ENCODE measurements around the gene NTN5.
"Not testable (repeated sequence)": the region's sequence is repeated elsewhere in the genome, so short reads cannot be mapped to it uniquely, and the experiment has no call there.

Gene NTN5

DNA sequence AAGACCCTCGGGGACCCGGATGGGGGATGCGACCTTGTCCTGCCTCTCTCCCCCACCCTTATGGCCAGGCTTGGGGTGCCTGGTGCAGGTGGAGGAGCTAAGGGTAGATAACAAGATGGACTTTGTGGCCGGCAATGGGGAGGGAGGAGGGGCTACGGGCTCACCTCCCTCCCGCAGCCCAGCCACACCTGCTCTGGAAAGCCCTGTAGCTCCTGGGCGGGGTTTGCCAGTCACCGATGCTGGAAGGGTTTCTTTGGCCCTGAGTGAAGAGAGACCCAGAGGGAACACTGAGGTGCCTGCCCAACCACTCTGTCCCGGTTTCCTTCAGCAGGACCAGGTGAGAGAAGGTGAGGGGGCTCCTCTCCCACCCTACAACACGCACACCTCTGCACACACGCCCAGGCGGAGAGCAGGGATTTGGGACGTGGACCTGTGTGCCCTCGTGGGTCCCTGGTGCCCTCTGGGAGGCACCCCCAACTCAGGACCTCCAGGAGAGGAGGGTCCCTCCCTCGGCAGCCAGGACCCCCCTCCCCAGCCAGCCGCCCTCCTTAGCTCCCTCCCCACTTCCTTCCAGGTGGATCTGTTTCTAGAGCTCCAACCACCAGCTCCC is 23.0 kb upstream of the NTN5 start, which contains the start of gene FUT2:
Gene FUT2 (plus strand): TSS at position 229 of the 610 bp plus-strand sequence. CDS start 6,986 bp downstream, outside the sequence.
- no peak for DNase-seq

DNA sequence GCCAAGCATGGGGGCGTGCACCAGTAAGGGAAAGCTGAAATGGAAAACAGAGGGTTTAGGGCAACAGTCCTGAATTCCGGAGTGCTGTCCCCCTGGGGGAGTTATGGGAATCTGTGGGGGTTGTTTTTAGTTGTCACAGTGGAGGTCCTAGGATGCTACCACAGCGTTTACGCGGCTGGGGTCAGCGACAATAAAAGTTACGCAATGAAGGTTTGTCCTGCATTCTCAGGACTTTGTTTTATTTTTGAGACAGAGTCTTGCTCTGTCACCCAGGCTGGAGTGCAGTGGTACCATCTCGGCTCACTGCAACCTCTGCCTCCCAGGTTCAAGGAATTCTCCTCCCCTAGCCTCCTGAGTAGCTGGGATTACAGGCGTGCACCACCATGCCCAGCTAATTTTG is 20.8 kb upstream of the NTN5 start:
- DNase-seq: not testable (repeated sequence)

DNA sequence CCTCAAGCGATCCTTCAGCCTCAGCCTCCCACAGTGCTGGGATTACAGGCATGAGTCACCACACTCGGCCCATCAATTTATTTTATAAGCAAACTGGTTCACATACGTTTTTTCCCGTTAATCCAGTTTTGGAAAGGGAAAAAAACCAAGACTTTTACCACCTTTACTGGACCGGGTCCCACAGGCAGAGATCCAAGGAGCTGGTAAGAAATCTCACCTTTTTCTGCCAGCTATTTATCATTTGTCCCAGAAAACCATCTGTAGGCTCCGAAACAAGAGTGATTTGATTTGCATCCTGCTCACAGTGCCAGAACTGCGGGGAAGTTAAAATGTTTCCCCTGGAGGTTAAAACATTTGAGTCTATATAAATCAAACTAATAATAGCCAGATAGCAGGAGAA is 16.6 kb upstream of the NTN5 start:
- DNase-seq: no peak

GRCh38 chr19:48687776-48688175 is 15.0 kb upstream of the NTN5 start:
- DNase-seq: no peak

GRCh38 chr19:48686637-48687036 is 13.8 kb upstream of the NTN5 start:
- not testable (repeated sequence) for DNase-seq

GRCh38 chr19:48686088-48686487 is 13.3 kb upstream of the NTN5 start:
- DNase-seq: no peak

DNA sequence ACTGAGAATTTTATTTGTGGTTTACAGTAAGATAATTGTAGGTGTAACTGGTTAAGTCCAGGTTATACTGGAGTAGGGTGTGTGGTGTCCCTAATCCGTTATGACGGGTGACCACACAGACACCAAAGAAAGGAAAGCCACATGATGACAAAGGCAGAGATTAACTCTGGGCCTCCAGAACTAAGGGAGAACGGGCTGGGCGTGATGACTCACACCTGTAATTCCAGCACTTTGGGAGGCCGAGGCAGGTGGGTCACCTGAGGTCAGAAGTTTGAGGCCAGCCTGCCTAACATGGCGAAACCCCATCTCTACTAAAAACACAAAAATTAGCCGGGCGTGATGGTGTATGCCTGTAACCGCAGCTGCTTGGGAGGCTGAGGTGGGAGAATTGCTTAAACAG is 12.8 kb upstream of the NTN5 start:
- DNase-seq: no peak

DNA sequence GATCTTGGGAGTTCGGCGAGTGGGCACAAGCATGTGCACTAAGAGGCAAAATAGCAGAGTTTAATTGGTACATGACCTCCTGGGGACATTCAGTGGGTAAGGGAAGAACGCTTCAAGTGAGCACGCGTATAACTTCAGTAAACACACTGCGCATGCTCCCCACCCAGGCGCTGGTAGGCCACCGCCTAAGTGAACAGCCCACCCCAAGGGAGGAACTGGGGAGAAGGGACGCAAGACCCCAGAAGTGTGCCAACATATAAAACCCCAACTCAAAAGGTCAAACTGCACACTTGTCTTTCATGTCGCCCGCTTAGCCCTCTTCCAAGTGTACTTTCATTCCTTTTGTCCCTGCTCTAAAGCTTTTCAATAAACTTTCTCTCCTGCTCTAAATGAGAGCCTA is 10.5 kb upstream of the NTN5 start:
- no peak for DNase-seq

DNA sequence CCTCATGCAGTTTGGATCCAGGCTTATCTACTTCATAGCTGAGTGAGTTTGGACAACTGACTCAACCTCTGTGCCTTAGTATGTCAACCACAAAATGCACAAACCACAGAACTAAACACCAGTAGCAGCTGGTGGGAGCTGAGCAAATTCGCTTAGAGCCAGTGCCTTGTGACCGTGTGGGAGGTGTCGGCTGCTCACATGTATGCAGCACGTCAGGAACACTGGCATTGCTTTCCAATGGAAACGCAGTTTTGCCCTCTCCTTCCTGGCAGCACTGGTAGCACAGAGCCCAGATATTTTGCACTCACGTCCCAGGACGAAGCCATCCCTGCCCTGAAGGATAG is 8.3 kb upstream of the NTN5 start:
- no peak for DNase-seq

DNA sequence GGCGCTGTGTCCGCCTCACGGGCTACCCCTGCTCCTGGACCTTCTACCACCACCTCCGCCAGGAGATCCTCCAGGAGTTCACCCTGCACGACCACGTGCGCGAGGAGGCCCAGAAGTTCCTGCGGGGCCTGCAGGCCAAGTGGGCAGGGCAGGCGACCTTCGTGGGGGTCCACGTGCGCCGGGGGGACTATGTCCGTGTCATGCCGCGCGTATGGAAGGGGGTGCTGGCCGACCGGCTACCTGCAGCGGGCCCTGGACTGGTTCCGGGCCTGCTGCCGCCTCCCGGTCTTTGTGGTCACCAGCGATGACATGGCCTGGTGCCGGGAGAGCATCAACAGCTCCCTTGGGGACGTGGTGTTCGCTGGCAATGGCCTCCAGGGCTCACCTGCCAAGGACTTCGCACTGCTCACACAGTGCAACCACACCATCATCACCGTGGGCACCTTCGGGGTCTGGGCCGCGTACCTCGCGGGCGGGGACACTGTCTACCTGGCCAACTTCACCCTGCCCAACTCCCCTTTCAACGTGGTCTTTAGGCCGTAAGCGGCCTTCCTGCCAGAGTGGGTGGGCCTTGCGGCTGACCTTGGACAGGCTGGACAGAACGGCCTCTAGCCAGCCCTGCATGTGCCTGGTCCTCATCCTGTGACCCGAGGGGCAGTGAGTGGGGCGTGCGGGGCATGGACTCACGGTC is 7.8 kb upstream of the NTN5 start:
- DNase-seq: no peak

DNA sequence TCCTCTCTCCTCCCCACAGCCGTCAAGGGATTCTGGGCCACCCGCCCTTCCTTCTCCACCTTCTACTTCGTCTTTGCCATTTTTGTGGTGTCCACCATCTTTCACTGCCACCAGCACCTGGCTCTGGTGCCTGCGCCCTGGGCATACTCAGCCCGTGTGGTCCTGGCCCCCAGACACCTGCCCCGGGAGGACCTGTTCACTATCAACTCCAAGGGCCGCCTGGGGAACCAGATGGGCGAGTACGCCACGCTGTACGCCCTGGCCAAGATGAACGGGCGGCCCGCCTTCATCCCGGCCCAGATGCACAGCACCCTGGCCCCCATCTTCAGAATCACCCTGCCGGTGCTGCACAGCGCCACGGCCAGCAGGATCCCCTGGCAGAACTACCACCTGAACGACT is 7.2 kb upstream of the NTN5 start:
- not testable (repeated sequence) for DNase-seq

GRCh38 chr19:48678201-48678600 is 5.4 kb upstream of the NTN5 start:
- no peak for DNase-seq

DNA sequence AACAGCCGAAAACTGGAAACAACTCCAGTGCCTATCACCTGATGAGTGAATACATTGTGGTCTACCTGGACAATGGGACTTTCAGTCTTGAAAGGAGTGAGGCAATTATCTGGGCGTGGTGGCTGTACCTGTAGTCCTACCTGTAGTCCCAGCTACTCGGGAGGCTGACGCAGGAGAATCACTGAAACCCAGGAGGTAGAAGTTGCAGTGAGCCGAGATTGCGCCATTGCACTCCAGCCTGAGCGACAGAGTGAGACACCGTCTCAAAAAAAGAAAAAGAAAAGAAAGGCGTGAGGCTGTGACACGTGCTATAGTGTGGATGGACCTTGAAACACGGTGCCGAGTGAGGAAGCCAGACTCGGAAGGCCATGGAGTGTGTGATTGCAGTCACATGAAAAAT is 4.1 kb upstream of the NTN5 start:
- DNase-seq: no peak

DNA sequence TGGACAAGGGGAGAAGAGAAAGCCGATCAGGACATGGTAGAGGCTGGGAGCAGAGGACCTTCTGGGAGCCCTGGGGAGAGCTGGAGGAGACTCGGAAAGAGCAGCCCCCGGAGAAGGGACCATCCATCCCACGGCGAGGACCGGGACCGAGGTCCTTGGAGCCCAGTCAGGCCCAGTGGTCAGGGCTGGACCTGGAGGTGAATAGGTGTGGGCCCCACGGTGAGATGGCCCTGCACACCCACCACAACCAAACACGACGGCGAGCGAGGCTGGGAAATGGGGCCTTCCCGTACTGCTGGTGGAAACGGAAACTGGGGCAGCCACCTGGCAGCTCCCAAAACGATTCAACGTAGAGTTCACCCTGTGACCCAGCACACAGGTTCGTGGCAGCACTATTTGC is 3.7 kb upstream of the NTN5 start:
- DNase-seq: no peak

DNA sequence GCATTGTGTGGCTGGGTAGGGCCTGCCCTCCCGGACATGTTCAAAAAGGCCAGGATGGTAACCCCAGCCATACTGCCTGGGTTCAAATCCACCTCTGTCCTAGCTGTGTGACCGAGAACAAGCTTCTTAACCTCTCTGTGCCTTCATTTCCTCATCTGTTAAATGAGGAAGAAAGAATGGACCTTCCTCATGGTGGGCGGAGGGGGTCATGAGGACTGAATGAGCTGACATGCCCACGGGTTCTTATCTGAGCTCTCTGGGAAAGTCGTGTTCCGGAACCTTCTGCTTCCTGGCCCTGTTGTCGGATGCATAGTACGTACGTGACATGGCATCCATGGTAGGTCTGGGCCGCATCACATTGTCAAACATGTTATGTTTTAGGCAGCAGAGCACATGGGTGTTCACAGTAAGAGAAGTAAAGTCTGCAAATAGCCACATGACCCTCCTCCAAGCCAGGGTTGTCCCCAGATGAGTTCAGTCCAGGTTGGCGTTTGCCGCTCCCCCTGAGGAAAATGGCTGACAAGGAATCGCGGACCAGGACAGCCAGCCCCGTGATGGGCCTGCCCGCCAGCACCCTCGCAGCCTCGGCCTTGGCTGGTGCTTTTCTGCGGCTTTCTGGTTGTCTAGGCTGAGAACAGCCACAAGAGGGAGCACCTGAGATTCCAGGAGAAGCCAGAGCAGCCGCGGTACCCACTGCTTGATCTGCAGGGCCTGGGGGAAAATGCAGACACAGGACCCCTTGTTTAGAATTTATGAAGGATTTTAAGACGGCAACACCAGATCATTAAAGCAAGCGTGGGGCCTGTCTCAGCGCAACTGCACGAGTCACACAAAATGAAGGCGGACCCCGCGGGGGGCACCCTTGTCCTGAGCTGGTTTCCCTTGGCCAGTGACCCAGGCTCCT is 2.4 kb upstream of the NTN5 start:
- DNase-seq: peak; percentile 96

DNA sequence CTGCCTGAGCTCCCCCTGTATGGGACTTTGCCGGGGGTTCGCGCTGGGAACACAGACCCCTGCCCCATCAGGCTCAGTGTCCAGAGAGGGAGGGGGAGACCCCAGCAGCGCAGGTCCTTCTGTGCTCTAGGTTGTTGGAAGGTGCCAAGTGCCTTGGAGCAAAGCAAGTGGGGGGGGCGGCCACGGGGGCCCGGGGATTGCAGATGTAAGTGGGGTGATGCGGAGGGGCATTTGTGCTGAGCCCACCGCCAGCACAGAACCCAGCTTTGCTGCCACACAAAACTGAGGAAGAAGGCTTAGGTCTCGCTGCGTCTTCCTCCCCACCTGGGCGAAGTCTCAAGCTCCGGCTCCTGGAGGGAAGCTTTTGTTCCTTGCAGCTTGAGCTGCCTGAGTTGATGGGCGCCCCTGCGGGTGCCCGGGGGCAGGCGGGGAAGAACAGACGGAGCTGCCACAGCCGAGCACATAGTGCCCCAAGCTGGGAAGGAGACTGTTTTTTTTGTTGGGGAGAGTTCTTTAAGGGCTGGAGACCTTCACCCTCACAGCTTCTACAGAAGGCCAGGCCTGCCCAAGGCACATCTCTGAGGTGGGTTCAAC is 1.5 kb upstream of the NTN5 start:
- no peak for DNase-seq

GRCh38 chr19:48673436-48674100 is 751 bp upstream of the NTN5 start:
- DNase-seq: no peak

DNA sequence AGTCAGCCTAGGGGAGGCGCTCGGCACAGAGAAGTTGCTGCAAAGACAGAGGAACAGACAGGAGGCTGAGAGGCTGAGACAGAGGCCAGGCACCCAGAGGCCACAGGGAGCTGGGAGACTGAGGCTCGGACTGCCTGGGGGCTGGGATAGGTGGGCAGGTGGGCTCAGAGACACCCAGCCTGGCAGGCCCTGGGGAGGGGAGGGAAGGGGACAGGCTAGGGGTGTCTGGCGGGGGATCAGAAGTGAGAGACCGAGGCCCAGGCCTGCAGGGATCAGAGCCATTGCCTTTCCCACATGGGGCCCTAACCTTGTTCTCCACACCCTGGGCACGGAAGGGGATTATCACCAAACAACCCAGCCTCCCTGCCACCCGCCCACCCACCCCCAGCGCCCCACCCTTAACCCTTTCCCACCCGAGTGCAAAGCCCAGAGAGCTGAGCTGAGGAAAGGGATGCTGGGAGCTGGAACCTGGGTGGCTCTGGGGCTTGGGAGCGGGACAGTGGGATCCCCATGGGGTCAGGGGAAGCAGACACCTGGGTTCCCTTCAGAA is 1.3 kb downstream of the NTN5 start:
- peak; percentile 85 for DNase-seq

DNA sequence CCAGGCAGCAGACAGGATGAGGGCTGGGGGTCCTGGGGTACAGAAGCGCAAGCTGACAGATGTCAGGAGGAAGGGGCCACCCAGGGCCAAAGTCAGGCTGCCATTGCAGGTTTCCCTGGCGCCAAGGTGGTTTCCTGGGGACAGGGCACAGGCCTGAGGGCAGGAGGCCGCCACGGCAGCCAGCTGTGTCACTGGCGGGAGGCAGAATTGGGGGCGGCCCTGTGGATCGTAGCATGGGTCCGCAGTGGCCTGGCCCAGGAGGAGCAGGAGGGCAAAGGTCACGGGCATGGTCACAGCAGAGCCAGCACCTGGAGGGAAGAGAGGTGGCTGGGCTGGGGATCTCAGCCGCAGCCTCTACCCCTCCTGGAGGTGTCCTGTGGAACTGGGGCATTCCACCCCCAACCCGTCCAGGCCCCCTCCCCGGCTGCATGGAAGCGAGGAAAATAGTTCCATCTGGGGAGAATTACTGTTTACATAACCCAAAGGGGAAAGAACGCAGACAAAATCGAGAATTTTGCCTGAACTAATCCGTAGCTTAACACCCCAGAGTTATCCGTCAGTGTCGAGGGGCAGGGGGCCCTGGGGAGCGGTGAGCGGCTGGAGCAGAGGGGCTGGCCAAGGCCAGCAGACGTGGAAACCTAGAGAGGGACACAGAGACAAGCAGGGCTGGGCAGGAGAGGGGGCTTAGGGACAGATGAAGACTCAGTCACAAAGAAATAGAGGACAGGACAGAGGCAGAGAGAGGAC is 1.9 kb downstream of the NTN5 start:
- DNase-seq: no peak

GRCh38 chr19:48669903-48670668 is 2.7 kb downstream of the NTN5 start:
- no peak for DNase-seq

- no peak for DNase-seq
Observed at GRCh38 chr19:48668761-48669160, 4.1 kb downstream of the NTN5 start.
